Kidney (tissue), 14 donors: ENCODE results near the gene FASTK. TPM values are rescaled to one million over a fixed set of nuclear protein-coding genes. Genes with fewer than 3 reads are reported as not detected.
A peak's percentile ranks its signal among the peaks of the same experiment; 100 is the strongest.

ENCODE experiments used
- DNase-seq, 5 donors: peaks; one replicate each; pipeline ENCODE4 v3.0.0-alpha.2; 2013 to 2020
- FAIRE-seq: peaks from 2 replicates; lab custom pipeline; 2012; peaks lifted over from hg19 to GRCh38; lab: Jason Lieb, UNC
- H3K27ac ChIP-seq, 2 donors: one replicate each; pipeline ENCODE4 v1.7.0; 2013; ENCODE audit warnings: low read depth in 2 of 2, low read length in 2 of 2, inconsistent platforms in 1 of 2
- H3K27me3 ChIP-seq: one replicate; pipeline ENCODE4 v1.7.1; 2013; ENCODE audit warnings: low read length, inconsistent platforms; ENCODE audit not compliant: control insufficient read depth, insufficient read depth
- H3K36me3 ChIP-seq, 3 donors: one replicate each; pipeline versions ENCODE4 v1.7.0 to v1.7.1; 2013; ENCODE audit warnings: low read length in 3 of 3, control low read depth in 1 of 3, inconsistent platforms in 1 of 3; ENCODE audit not compliant: insufficient read depth in 3 of 3, control insufficient read depth in 2 of 3
- H3K4me1 ChIP-seq, 3 donors: one replicate each; pipeline versions ENCODE4 v1.7.0 to v1.7.1; 2013; ENCODE audit warnings: low read length in 3 of 3, inconsistent platforms in 1 of 3, low read depth in 1 of 3; ENCODE audit not compliant: control insufficient read depth in 2 of 3, insufficient read depth in 2 of 3
- H3K4me3 ChIP-seq, 3 donors: one replicate each; pipeline versions ENCODE4 v1.7.0 to v1.8.1; 2013; ENCODE audit warnings: low read length in 3 of 3, control low read depth in 1 of 3, inconsistent platforms in 1 of 3
- H3K9ac ChIP-seq, 3 donors: one replicate each; pipeline versions ENCODE4 v1.7.0 to v1.7.1; 2013; ENCODE audit warnings: low read length in 3 of 3, control low read depth in 1 of 3, inconsistent platforms in 1 of 3
- H3K9me3 ChIP-seq, 3 donors: one replicate each; pipeline versions ENCODE4 v1.7.0 to v1.7.1; 2013; ENCODE audit warnings: low read length in 3 of 3, control low read depth in 1 of 3, inconsistent platforms in 1 of 3; ENCODE audit not compliant: control insufficient read depth in 2 of 3, insufficient read depth in 1 of 3
- intact Hi-C: fragments of 100-400 bp; cut with DNase I; formaldehyde crosslinking; loops from one replicate; pipeline ENCODE4 v1.11.1; 2022
- polyA plus RNA-seq: library from polyadenylated mRNA; stranded (reverse); fragments of 350-450 nt; fragmentation: Illumina TruSeq; extraction: RNeasy Lipid Tissue Mini Kit (QIAGEN cat#74804); gene quantifications from one replicate; pipeline ENCODE4 v1.2.3, GENCODE V29; 2014; ENCODE audit warnings: low read depth, low replicate concordance; ENCODE audit not compliant: insufficient read depth
- total RNA-seq: library from RNA; stranded (reverse); fragmentation: NEBNext Ultra II Directional; extraction: Animal tissue kit (Norgen Biotek cat#: 25700); gene quantifications from one replicate; pipeline ENCODE4 v1.2.1, GENCODE V29; 2021
- TF ChIP-seq, protein P1 (sequence below): IDR thresholded peaks from 3 replicates; pipeline ENCODE4 v1.5.1; 2012; ENCODE audit warnings: mild to moderate bottlenecking, moderate library complexity, borderline replicate concordance; ENCODE audit not compliant: insufficient read depth; ENCODE audit errors: extremely low read depth
- donor health status: control.
- donor health status: control.
- donor health status: control.
- donor health status: control.
- donor health status: control.
- donor health status: DM: yes; HTN: yes; CAD: no.
- donor health status: Normal renal cell carcinoma (clear cell type).

The FASTK gene
- total and polyA plus RNA-seq, 2 donors from 2014 or later: 71.2 to 116 TPM

DNA sequence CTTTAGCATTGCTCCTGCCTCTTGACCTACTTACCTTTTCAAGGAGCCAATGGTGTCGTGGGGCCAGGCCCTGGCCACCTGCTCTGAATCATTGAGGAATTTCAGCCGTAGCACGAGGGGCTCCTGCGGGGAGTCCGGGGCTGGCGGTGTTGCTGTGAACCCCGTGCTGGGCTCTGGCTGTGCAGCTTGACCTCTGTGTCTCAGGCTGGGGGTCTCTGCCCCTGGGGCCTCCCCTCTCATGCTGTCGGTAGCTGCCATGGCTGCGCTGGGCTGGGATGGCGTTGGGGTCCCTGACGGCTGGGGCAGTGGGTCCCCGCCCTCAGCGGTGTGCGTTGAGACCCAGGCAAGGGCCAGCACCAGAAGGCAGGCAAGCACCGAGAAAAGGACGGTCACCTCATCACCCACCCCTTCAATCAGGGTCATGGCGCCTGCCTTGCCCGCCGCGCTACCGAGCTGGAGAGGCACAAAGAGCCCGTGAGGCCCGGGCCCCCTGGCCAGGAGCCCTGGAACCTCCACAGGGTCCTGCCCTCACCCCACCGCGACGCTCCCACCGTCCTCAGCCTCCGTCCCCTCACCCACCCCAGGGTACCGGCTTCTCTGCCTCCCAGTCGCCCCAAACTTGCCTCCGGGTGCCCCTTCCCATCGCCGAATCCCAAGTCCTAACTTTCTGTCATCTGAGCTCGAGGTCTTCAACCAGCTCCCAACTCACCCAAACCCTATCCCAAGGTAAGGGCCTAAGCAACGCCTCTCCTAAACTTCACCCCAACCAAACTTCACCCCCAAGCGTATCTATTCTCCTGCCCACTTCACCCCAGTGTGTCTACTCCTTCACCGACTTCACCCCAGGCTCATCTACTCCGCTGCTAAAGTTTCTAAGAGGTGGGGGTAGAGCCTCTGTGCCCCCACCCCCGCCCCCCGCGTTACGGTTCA, 1.8 kb upstream of the FASTK start:
- peak overlapping the region; percentile 83 to 88 for H3K27ac ChIP-seq
- peaks cover 0 to 2% (median 0%) of the 10 kb centered on the region in 3 donors for H3K36me3 ChIP-seq
- DNase-seq (peak in 2 of 5 donors; percentile 76 to 79), FAIRE-seq (no peak)
- no peaks in the 10 kb centered on the region for H3K27me3 ChIP-seq
- H3K9me3 ChIP-seq: no peaks in the 10 kb centered on the region
- H3K9ac ChIP-seq: peak overlapping the region; percentile 42 to 77 (median 58)
- H3K4me1 ChIP-seq: peaks cover 0 to 44% (median 6%) of the 10 kb centered on the region in 3 donors
- TF ChIP-seq, protein P1, sequence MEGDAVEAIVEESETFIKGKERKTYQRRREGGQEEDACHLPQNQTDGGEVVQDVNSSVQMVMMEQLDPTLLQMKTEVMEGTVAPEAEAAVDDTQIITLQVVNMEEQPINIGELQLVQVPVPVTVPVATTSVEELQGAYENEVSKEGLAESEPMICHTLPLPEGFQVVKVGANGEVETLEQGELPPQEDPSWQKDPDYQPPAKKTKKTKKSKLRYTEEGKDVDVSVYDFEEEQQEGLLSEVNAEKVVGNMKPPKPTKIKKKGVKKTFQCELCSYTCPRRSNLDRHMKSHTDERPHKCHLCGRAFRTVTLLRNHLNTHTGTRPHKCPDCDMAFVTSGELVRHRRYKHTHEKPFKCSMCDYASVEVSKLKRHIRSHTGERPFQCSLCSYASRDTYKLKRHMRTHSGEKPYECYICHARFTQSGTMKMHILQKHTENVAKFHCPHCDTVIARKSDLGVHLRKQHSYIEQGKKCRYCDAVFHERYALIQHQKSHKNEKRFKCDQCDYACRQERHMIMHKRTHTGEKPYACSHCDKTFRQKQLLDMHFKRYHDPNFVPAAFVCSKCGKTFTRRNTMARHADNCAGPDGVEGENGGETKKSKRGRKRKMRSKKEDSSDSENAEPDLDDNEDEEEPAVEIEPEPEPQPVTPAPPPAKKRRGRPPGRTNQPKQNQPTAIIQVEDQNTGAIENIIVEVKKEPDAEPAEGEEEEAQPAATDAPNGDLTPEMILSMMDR: no peak
- intact Hi-C loops: no loop called here
- peak overlapping the region; percentile 57 to 91 (median 69) for H3K4me3 ChIP-seq

DNA sequence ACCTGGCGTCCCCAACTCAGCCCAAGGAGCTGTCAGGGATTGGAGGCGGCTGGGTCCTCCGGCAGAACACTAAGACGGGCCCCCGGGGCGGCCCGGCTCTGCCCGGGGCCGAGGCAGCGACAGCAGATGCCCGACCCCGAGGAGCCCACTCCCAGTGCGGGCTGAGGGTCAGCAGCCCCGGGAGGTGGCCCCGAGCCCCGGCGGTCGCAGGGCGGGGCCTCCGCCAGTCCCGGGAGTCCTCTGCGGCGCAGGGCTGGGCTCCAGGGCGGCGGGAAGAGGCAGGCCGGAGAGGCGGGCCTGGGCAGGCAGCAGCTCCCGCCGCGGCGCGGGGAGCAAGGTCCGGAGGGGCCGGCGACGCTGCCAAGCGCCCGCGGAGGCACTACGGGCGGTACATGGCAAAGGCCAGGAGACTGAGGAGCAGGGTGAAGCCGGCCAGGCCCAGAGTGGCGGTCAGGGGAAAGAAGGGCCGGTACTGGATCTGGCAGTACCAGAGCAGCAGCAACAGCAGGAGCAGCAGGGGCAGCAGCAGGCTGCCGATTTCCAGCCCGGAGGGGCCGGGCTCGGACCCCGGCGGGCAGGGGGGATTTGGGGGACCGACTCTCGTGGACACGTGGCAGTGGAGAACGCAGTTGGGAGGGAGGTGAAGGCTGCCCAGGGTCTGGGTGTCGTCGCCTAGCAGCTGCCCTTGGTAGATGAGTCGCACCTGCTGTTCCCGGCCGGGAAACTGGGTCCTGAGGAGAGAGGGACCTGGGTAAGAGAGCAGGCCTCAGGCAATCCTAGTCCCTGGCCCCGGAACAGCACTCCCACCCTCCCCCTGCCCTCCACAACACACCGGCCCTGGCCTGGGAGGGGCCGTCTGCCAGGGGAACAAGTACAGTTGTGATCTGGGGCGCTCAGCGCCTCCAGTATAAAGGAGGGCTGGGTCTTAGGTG, 827 bp upstream of the FASTK start:
- intact Hi-C loops: no loop called here
- DNase-seq: peak in 4 of 5 donors; percentile 20 to 83 (median 46)
- Histone ChIP-seq H3K9ac (peak overlapping the region in 2 of 3 donors; percentile 24 to 91), H3K27me3 (no peaks in the 10 kb centered on the region), H3K36me3 (peaks cover 0 to 2% (median 0%) of the 10 kb centered on the region in 3 donors), H3K4me1 (peaks cover 0 to 47% (median 6%) of the 10 kb centered on the region in 3 donors), H3K4me3 (peak overlapping the region; percentile 36 to 91 (median 38)), H3K27ac (peak overlapping the region; percentile 85 to 88), H3K9me3 (no peaks in the 10 kb centered on the region)
- FAIRE-seq: no peak
- TF ChIP-seq, protein P1: no peak

DNA sequence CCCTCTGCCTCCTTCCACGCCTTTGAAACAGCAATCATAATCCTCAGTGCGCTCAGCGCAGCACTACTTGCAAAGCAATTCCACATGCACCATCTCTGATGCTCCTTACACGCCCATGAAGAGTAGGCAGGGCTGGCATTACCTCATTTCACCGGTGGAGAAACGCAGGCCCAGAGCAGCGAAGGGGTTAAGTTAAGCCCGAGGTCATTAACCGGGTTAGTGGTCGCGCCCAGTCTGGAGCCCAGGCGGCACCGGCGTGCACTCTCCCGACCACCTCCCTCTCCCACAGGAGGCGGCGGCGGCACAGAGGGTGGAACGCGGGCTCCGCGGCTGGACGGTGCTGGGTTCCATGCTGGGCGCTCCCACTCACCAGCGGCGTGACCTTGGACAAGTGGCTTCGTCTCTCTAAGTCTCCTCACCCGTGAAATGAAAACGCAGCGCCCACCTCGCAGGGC, 515 bp downstream of the FASTK start:
- peaks cover 0 to 5% (median 3%) of the 10 kb centered on the region in 3 donors for H3K36me3 ChIP-seq
- FAIRE-seq: no peak
- DNase-seq: peak in 3 of 5 donors; percentile 25 to 77 (median 51)
- H3K9me3 ChIP-seq: no peaks in the 10 kb centered on the region
- peak overlapping the region; percentile 60 to 91 (median 61) for H3K9ac ChIP-seq
- H3K4me1 ChIP-seq: peaks cover 0 to 40% (median 6%) of the 10 kb centered on the region in 3 donors
- intact Hi-C loops: no loop called here
- peak overlapping the region; percentile 79 to 91 (median 89) for H3K4me3 ChIP-seq
- TF ChIP-seq, protein P1: no peak
- no peaks in the 10 kb centered on the region for H3K27me3 ChIP-seq
- H3K27ac ChIP-seq: peak overlapping the region; percentile 82 to 88
